Activated T-cell treated with anti-CD3 and anti-CD28 coated beads, Interleukin-2, amount 50 U/mL, for 48 hours (primary cell): ENCODE data around the gene TUBB2B.
"Not testable (repeated sequence)": the region's sequence is repeated elsewhere in the genome, so short reads cannot be mapped to it uniquely, and the experiment has no call there.

Experiments used
- DNase-seq, 2 experiments: peaks; one replicate each; pipeline ENCODE4 v3.0.0-alpha.2; 2020

TUBB2B gene

DNA sequence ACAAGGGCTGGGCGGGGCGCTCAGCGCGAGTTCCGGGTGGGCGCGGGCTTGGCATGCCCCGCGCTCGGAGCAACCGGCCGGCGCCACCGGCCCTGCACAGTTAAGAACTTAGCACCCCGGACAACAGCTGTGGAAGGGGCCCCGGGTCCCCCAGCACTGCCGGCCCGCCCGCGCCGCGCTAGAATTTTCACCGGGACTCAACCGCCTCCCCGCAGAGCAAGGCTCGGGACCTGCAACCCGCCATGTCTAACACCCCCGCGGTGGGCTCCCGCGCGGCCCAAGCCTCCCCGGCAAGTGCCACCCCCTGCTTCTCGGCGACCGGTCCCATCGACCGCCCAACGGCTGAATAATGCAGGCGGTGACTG lies 26.1 kb upstream of the TUBB2B start:
- DNase-seq: no peak

DNA sequence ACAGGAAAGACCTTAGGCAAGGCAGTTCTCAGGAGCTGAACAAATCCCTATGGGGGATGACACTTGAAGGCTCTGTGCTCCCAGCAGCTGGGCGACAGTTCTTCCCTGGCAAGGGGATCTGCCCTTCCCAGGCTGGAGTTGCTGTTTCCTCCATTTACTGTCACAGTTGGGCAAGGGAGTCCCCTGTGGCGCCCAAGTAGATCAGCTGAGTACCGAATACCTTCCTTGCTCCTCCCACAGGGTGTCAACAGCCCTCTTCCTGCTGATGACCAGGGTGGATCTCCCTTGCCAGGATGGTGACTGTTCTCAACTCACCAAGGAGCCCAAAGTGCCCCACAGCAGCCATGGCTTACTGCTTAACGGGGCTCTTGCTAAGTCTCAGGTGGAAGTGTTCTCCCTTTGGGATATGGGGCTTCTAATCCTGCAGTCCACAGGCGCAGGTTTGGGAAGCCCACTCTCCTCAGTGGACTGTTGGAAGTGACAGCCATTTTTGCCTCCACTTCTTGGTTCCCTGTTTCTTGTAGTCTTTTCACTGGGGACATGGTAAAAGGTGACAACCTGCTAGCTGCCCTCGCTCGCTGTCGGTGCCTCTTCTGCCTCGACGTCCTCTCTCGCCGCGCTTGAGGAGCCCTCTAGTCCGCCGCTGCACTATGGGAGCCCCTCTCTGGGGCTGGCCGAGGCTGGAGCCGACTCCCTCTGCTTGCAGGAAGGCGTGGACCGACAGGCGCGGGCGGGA lies 25.6 kb upstream of the TUBB2B start:
- no peak for DNase-seq

DNA sequence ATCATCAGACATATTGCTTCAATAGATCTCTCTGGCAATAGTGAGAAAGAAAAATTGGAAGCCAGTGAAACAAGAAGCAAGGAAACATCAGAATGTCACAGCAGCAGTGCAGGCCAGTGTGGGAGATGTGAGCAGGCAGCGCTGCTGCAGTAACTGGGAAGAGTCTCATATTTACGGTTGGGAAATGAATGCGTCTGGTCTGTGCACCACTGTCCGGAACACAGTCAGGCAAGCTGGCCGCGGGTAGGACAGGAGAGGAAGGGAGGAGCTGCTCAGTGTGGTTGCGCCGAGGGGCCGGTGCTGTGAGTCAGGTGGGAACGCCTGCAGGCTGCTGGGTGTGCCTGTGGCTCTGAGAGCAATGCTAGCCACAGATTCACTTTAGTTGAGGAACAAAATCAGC lies 24.9 kb upstream of the TUBB2B start:
- no peak for DNase-seq

DNA sequence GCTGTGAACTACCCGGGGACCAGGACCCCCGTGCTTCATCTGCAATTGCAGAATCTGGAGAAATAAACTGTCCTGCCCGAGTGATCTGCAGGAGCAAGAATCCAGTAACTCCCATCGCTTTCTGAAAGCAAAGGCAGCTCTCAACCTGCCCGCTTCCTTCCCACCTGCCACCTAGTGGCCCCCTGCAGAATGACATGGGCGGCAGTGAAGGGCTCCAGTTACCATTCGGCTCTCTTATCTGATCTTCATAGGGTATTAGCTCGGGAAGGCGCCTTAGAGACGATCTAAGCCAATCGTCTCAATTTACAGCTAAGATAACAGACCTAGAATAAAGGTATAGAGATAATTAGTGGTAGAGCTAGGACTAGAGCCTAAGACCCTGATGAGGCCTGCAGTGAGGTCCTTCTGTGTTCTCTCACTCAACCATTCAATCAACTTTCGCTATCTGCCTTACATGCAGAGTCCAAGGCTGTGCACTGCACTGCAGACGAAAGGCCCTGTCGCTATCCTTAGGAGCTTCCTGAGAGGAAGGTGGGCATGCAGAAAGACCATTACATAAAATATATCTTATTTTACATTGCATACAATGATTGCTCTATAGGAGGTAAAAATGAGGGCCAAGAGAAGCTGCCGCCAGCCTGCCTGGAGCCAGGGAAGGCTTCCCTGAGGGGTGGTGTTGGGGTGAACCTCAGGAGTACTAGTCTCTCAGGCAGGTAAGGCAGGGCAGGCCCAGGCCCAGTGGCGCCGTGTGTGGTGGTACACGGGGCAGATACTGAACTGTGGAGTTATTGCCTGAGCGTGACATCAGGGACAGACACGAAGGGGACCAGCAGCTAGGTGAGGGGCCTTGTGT lies 24.2 kb upstream of the TUBB2B start:
- DNase-seq: peak; percentile 88 to 89

DNA sequence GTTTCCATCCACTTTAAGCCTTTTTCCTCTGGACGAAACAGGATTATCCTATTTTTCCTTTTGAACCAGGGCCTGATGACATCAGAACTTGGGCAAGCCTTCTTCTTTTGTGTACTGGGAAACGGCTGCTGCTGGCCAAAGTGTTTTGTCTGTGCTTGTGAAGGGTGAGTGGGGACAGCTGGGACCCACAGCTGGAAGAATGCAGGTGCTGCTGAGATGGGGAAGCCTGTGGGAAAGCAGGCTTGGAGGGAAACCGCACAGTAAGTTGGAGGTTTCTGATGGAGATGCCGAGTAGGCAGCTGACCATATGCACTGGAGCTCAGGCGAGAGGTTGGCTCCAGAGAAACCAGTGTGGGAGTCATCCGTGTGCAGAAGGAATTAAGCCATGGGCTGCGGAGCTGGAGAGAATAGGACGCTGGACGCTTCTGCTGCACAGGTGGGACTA lies 22.8 kb upstream of the TUBB2B start:
- DNase-seq: no peak

DNA sequence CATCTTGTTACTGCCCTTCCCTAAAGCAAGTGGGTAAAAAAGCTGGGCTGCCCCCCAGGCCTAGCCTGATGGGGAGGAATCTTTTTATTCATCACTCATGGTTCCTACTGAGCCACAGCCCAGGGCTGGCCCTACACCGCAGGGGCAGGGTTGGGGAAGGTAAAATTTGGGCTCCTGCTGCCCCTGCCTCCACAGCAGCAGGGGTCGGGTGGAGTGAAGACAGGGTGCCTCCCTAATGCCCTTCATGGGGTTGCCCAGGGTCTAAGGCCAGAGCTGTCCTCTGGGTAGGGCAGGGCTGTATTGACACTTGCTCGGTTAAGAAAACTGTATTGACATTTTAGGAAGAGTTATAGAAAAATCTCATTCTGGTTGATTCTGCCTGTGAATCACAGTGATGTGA lies 22.4 kb upstream of the TUBB2B start:
- DNase-seq: no peak

DNA sequence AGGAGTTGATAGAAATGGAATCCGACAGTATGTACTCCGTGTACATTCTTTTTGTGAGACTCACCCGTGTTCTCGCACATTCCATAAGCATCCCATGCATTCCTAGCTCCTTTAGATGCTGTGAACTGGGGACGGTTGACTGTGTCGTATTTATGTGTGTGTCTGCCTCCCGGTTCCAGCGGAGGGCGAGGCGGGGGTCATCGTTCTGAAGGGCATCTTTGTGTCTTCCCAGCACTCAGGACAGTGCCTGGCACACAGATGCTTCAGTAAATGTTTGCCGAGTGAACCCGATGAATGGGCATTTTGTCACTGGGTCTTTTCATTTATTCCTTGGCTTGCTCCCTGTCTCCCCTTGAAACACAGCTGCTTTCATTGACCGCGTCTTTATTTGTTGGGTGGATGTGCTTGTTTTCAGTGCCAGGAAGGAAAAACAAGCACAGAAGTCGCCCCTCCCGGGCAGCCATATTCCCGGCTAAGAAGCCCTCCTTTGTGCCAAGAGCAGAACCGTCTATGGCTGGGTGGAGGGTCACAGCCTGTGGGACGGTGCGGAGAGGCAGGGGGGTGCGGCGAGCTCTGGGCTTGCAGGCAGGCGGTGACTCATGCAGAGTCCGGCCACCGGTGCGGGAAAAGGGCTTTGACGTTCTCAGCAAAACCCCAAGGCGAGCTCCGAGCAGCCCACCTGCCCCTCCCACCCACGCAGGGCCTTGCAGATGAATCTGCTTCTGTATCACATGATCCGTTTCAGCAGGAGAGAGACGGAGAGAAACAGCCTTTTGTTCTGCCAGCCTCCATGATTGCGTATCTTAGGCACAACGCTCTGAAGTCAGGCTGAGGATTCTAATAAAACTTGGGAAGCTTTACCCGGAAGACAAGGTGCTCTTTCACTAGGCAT lies 20.0 kb upstream of the TUBB2B start:
- DNase-seq: no peak

DNA sequence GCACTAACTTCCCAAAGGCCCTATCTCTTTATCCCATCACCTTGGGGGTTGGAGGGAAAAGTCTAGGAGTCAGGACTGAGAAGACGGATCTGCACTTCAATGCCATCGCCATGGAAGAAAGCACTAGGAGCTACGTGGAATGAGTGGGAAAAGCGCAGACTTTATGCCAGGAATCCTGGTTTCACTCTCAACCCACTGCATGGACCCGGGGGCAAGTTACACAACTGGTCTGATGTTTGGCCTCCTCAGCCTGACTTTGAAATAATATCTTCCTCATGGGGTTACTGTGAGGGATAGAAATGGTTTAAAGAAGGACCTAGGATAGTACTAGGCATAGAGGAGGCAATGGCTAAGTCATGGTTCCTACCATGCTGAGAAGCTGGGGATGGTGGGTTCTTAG lies 17.8 kb upstream of the TUBB2B start:
- DNase-seq: no peak

DNA sequence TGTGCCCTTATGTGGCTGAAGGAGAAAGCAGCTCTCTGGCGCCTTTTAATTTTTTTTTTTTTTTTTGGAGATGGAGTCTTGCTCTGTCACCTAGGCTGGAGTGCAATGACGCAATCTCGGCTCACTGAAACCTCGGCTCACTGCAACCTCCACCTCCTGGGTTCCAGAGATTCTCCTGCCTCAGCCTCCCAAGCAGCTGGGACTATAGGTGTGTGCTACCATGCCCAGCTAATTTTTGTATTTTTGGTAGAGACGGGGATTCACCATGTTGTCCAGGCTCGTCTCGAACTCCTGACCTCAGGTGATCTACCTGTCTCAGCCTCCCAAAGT lies 17.3 kb upstream of the TUBB2B start:
- DNase-seq: not testable (repeated sequence)

DNA sequence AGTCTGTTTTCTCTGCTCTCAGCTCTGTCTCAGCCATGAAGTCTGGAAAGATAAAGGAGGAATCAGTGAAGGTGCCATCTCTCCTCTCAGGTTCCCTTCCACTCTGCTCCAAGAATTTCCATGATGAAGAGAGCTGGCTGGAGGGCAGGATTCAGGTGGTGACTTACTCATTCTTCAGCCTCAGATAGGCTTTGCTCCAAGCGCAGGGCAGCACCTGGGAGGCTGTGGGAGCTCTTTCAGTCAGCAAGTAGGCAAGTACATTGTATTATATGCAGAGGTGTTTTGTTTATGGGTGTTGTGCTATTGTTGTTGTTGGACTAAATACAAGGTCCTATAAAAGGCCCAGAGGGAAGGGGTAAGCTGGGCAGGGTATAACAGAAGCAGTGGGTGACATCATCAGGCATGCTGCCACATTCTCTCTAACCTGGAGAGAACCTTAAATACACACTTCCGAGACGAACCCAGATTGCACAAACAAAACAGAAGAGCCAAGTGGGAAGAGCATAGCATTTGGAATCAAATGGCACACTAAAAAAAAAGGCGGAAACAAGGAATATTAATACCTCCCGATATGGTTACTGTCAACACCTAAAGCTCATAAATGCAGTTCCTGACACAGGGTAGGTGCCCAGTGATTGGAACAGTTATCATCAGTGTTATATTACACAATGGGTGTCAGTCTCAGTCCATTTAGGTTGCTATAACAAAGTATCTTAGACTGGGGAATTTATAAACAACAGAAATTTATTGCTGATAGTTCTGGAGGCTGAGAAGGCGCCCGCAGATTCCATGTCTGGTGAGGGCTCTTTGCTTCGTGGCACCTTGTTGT lies 16.8 kb upstream of the TUBB2B start:
- no peak for DNase-seq

DNA sequence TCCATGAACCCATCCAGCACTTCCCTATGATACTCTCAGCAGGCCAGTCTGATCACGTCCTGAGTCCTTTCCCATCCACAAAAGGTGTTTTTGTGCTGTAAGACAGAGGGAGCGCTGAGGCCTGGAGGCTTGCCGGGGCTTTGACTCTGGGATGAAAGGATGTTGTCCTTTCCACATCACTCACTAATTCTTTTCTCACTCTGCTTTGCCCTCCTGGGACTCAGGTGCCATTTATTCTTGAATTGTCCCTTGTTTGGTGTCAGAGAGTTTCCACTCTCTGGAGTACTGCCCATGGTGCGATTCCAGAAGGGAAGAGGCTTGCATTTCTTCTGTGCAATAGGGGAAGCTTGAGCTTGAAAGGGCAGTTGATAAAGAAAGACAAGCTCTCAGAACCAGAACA lies 15.3 kb upstream of the TUBB2B start:
- no peak for DNase-seq

DNA sequence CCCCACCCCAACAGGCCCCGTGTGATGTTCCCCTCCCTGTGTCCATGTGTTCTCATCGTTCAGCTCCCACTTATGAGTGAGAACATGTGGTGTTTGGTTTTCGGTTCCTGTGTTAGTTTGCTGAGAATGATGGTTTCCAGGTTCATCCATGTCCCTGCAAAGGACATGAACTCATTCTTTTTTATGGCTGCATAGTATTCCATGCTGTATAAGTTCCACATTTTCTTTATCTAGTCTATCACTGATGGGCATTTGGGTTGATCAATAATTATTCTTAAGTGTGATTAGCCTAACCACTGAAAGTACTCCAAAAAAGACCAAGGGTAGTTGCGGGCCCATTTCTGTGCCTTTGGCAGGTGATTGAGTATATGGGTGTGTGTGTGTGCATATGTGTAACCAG lies 14.3 kb upstream of the TUBB2B start:
- not testable (repeated sequence) for DNase-seq

DNA sequence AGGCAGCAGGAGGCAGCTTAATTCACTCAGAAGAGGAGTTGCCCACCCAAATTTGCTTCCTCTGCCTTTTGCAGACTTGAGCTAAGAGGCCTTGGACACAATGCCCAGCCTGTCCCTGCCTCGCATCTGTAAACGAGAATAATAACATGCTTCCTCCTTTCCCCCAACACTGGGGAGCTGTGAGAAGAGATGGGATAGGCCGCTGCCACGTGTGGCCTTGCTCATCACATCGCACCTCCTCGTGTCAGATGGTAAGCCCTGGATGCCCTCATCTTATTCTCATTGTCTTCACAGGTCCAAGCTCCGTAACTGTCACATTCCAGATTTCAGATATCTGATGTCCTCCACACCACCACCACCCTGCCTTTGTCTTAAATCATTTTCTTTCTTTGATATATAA lies 13.1 kb upstream of the TUBB2B start:
- no peak for DNase-seq

DNA sequence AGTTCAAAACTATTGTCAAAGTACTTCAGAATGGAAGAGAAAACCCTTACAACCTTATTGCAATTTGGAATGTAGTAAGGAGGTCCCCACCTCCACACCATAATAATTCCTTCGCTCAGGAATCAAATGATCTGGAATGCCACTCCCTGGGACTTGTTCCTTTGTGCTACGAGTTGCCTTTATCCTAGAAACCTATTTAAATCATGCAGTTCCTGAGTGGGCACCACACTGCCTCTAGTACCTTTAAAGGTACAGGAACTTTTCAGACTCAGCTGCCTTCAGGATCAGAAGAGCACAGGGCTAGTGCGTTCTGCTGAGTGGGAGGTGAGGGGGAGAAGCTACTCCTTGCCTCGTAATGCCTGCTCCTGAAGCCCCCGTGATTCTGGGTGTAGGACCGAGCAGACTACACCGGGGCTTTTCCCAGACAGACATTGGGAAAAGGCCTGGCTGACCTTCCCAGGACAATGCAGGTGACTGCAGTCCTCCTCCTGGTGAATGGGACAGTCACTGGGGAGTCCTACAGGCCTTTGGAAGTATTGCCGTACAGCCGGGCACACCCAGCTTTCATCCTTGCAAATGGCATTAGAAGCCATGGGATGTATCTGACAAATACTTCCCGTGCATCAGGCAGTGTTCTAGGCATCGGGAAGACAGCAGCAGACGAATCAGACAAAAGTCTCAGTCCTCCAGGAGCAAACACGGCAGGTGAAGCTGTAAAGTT lies 11.8 kb upstream of the TUBB2B start:
- no peak for DNase-seq

DNA sequence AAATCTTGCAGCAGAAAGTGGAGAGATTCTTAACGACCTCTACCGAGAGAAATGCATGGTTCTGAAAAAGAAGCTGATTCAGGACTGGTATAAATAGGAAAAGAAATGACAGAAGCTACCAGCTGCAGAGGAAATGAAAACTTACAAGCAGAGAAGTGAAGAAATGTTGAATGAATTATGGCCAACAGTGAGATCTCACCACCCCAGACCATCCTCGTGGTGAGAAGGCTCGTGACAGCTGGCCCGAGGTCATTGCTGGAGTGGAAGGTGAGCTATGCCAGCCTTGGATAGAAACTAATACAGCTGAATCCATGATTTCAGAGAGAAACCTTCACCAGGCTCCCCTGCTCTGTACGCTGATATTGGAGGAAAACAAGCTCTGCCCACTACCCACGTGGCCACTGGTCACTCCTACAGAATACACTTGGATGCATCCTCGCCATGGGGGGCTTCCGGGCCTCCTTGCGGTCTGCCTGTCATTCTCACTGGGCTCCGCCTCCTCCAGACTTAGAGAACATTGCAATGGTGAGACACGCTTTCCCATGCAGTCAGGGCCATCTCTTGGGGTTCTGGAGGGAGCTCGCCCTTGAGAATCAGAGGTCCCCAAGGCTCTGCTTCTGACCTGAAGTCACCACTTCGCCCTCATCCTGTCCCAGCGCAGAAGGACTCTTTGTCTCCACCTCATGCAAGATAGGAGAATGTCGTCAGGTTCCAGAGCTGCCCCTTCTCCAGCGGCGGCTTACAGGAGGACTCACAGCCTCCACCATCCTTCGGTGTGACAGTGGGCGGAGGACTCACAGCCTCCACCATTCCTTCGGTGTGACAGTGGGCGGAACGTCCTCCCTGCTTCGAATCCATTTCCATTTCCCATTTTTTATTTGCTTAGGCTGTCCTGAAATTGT lies 10.6 kb upstream of the TUBB2B start:
- DNase-seq: no peak

DNA sequence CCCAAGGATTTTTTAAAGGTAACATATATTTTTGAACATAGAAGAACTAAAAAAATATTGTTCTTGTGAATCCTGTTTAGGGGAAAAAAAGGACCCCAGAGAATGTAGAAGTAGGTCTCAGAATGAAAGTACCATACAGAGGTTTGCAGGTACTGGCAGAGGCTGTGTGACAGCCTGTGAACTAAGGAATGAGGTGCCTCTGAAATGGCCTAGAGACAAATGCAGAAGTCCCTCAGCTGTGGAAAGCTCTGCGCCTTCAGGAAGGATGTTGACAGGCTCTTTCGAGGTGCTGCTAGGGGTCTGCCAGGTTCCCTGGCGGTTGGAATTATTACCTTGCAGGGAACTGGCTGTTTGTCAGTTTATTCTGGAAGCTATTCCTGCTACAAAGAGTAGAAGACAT lies 8.6 kb upstream of the TUBB2B start:
- no peak for DNase-seq

DNA sequence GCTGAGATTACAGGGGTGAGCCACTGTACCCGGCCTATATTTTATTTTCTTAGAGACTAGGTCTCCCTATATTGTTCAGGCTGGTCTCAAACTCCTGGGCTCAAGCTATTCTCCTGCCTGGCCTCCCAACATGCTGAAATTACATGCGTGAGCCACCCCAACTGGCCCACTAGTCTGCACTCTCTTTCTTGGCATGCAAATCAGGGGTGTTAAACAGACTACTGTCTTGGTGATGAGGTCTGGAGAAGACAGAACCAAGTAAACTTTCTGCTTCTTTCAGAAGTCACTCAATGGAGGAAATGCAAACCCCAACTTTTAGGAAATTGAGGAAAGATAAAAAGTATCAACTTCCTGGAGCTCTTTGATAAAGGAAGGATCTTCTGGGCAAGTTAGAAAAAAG lies 8.0 kb upstream of the TUBB2B start:
- DNase-seq: no peak

DNA sequence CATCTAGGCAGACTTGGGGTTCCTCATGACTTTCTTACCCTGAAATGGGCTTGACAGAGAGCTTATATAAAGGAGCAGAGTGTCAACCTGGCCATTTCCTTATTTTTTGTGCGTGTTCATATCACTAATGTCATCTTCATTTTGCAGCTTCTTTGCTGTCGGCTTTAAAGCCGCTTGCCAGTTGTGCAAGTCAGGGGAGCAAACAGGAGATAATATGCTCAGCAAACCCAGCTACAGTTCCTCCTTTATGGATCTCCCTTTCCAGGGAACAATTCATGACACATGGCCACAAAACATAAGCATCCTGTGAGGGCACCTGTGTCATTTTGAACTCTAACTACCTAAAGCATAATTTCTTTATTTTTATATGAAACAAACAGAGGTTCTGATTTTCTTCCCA lies 6.5 kb upstream of the TUBB2B start:
- DNase-seq: no peak

DNA sequence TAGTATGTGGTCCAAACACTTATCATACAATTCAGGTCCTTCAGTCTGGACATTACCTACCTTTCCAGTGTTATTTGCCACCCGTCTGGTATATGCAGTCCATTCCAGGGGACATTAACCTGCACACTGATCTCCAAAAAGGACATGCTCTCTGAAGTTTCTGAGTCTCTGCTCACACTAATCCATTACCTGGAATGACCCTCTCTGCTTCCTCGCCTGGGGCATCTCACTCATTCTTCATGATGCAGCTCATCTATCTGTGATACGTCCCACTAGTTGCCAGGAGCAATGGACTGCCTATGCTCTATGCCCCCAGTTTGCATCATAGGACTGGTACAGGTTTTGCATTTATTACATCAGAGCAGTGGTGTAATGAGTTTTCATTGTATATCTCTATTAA lies 5.9 kb upstream of the TUBB2B start:
- no peak for DNase-seq

DNA sequence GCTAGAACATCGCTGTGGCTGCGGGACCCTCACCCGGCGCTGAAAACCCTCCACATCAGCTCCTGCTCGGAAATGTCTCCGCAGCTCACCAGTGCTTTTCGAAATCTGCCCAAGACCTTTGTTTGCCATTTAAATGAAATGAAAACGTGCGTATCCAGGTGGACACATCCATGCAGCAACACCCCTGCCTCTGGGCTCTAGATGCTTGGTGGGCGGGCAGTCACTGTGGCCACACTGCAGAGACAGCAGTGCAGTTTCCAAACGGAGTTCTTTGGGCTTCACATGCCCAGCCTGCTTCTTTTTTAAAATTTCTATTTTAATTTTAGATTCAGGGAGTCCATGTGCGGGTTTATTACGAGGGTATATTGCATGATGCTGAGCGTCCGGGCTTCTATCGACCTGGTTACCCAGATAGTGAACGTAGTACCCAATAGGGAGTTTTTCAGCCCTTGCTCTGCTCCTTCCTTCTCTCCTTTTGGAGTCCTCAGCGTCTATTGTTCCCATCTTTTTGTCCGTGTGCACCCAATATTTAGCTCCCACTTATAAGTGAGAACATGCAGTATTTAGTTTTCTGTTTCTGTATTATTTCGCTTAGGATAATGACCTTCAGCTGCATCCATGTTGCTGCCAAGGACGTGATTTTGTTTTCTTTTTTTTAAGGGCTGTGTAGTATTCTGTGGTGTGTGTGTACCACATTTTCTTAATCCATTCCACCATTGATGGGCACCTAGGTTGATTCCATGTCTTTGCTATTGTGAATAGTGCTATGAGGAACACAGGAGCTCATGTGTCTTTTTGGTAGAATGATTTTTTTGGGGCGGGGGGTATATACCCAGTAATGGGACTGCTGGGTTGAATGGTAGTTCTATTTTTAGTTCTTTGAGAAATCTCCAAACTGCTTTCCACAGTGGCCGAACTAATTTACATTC lies 4.8 kb upstream of the TUBB2B start:
- no peak for DNase-seq
